AG09309 (cell line): ENCODE data around the gene ZMYND8.

Experiments
- DNase-seq: peaks from one replicate; pipeline ENCODE4 v3.0.0-alpha.2; 2010; ENCODE audit warnings: low read depth
- H3K4me3 ChIP-seq: 2 replicates; pipeline ENCODE4 v1.5.1; 2011; ENCODE audit warnings: mild to moderate bottlenecking, low read depth, low read length, moderate library complexity; ENCODE audit not compliant: control insufficient read depth
- TF ChIP-seq, protein P1 (sequence below): IDR thresholded peaks from 2 replicates; pipeline ENCODE4 v1.5.1; 2011; ENCODE audit warnings: mild to moderate bottlenecking, low read depth, low read length, inconsistent platforms; ENCODE audit not compliant: insufficient read depth, control insufficient read depth; ENCODE audit errors: missing control alignments

Gene ZMYND8

DNA sequence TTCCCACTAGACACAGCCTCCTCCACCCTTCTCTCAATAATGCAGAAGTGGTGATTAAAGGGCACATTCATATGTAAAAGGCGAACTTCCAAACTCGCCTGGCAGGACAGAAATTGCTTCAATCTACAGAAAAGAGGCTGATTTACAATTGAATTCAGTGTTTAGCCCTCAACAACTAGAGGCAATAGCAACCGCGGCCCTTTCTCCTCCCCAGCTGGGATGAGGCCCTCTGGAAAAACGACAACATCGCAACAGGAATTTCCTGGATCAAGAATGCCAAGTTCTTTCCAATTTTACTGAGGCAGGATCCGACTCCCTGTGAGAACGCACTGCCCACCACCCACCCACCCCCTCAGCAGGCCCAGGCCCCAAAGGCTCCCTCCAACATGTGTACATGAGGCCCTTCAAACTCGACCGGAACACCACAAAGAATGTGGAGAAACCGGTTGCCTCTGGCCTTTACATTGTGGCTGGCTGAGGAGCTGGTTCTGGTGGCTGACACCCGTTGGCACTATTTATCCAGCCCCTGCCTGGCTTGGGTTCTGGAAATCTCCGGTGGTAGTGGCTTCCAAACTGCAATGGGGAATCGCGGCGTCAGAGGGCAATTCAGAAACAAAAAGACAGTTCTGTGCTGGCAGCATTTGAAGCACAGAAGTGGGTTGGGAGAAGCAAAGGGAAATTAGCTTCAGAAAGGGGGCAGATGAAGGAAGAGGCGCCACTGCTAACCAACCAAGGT lies 36.8 kb downstream of the ZMYND8 start:
- TF ChIP-seq, protein P1, sequence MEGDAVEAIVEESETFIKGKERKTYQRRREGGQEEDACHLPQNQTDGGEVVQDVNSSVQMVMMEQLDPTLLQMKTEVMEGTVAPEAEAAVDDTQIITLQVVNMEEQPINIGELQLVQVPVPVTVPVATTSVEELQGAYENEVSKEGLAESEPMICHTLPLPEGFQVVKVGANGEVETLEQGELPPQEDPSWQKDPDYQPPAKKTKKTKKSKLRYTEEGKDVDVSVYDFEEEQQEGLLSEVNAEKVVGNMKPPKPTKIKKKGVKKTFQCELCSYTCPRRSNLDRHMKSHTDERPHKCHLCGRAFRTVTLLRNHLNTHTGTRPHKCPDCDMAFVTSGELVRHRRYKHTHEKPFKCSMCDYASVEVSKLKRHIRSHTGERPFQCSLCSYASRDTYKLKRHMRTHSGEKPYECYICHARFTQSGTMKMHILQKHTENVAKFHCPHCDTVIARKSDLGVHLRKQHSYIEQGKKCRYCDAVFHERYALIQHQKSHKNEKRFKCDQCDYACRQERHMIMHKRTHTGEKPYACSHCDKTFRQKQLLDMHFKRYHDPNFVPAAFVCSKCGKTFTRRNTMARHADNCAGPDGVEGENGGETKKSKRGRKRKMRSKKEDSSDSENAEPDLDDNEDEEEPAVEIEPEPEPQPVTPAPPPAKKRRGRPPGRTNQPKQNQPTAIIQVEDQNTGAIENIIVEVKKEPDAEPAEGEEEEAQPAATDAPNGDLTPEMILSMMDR: no peak
- H3K4me3 ChIP-seq: no peak overlapping the region
- no peak for DNase-seq

DNA sequence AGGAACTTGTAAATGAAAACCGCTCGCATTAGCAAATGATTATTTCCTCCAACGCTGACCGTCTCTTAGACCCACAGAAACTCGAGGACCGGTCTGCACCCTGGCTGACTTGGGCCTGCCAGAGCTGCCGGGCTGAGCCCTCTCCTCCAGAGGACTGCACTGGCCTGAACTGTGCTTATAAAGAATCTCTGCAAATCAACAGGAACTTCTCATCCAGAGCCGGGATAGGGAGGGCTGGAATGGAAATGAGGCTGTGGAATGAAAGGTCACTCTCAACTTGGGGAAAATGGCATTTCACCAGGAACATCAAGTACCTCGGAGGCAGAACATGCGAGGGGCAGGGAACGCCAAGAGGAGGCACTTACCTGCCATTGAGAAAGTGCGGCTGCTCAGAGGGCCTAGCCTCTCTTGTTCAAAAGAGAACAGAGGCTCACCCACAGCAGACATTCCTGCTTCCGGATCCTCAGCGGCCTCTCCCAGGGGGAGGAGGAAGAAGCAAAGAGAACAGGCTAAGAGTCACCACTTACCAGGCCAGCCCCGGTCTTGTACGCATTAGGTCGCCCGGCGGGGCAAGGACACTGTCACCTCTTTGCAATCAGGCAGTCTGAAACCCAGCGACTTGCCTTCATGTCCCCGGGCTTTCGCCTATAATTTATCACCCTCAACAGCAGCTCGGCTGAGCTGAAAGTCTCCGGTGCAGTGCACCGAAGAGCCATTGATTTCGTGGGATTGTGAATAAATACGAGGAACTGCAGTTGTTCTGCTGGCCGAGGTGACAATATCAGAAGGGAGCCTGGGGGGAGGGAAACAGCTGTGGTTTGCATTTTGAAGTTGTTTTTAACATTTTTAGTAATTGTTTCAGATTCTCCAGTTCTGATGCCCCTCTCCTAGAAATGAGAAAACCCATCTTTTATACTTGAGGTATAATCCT lies 37.6 kb downstream of the ZMYND8 start:
- peak overlapping the region; percentile 19 for H3K4me3 ChIP-seq
- no peak for DNase-seq
- TF ChIP-seq, protein P1: no peak

DNA sequence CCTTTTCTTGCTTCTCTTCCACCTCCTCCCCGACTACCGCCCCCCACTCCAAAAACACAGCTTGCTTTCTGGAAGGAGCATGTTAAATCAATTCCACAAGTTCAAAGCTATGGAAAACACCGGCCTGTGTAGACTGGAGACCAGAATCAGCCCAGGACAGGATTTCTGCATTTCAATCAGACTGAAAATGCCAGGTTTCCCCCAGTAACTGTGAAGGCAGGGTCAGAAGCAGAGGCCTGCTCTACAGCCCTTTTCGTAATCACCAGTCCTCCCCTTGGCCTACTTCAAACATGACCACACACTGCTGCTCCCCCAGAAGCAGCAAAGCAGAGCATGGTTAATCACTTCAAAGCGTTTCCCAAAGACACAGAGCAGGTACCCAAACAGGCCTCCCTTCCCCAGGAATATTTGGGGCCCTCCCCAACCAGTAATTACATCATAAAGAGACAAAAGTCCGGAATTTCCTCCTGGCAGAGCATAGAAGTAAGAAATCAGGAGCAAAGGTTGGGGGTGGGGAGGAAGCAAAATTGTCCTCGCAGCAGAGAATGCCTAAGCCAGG lies 38.4 kb downstream of the ZMYND8 start:
- TF ChIP-seq, protein P1: no peak
- no peak for DNase-seq
- H3K4me3 ChIP-seq: peak overlapping the region; percentile 19

DNA sequence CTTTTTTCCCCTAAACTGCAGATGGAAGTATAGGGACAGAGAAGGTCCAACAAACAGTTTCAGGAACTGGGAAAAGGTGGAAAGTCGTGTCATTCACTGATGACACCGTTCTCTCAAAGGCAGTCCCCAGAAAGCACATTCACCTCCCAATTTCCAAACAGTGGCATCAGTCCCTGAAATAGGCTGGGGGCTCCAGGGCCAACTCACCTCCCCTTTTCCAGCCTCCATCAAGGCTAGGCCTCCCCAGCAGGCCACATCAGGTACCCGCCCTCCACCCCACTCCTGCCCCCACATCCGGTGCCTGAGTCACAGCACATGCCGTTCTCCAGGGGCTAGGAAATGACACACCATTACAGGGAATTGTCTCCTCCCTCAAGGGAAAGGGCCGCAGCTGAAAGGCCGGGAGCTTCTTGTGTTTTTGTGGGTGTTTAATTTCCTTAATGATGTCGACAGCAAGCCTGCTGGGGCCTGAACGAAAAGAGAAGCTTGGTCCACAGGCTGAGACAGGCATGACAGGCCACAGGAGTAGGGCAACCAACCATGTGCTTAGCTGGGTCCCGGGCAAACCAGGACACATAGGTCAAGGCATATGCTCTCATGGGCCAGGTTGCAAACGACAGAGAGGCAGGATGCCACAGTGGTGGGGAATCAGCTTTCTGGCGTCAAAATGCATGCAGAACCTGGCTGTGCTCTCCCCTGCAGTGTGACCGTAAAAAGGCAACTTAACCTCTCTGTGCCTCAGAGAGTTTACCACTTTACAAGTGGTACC lies 39.2 kb downstream of the ZMYND8 start:
- H3K4me3 ChIP-seq: no peak overlapping the region
- TF ChIP-seq, protein P1: no peak
- peak; percentile 88 for DNase-seq

DNA sequence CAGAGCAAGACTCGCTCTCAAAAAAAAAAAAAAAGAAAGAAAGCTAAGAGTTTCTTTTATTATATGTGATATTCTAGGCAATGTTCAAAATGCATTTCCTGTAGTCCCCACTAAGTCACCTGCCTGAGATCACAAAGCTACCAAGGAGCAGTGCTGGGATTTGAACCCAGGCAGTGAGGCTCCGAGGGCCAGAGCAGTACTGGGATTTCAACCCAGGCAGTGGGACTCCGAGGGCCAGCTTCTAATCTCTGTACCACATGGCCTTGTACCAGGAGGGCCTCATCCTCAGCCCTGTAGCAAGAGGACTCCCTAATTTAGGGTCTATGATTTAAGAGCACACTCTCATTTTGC lies 39.7 kb downstream of the ZMYND8 start:
- TF ChIP-seq, protein P1: no peak
- H3K4me3 ChIP-seq: no peak overlapping the region
- DNase-seq: no peak
